Stimulated activated CD4-positive, alpha-beta T cell treated with anti-CD3 and anti-CD28 coated beads, Interleukin-4, amount 100 ng/mL, for 24 hours (primary cell): Measurements from ENCODE around the gene CCDC124.

Experiments
- DNase-seq: peaks from one replicate; pipeline ENCODE4 v3.0.0-alpha.2; 2020

The CCDC124 gene

DNA sequence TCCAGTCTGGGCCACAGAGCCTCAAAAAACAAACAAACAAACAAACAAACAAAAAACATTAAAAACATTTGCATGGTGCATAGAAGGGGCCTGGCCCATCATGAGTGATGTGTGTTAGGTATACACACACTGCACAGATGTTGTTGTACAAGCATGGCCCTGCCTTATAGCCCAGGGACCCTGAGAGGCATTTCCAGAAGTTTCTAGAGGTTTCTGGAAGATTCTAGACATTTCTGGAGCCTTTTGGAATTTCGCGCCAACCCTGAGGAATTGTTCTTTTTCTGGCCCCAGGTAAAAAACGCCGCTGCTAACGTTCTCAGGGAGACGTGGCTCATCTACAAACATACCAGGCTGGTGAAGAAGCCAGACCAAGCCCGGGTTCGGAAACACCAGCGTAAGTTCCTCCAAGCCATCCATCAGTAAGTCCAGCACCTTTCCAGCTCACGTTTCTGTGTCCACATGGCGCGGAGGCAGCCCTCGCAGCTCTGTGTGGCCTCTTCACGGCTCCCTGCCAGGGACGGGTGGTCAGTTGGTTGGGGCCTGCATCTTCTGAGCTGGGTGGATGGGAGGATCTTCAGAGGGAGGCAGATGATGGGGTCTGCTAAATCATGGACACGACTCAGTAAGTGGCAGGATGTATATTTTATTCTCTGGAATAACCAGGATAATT is 56.7 kb downstream of the CCDC124 start:
- DNase-seq, result no peak

DNA sequence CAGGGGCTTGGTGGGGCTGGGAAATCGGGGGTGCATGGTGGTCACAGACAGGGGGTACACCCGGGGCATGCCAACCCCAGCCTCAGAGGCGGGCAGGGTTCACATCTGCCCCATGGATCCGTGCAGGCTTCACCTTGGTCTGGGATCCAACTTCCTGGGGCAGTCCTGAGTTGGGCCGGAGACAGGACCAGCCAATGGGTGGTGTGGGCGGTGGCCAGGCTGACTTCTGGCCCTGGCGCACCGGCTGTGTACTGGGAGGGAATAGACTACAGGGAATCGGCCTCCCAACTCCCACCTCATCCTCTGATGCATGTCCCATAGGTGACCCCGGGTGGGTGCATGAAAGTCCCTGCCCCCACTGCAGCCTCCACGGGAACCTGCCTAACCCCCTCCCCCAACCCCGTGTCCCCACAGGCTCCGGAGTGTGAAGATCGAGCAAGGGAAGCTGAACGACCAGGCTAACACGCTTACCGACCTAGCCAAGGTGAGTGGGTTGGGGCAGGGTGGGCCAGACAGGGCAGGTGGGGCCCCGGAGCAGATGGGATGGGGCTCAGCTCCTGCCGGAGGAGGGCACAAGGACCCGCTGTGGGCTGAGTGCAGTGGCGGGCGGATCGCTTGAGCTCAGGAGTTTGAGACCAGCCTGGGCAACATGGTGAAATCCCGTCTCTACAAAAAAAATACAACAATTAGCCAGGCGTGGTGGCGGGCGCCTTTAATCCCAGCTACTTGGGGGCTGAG is 60.4 kb downstream of the CCDC124 start:
- no peak for DNase-seq
